H1 (cell line): ENCODE data around the gene PRF1. TPM values are rescaled to one million over a fixed set of nuclear protein-coding genes. Genes with fewer than 3 reads are reported as not detected.

Source experiments
- ATF3 ChIP-seq: IDR thresholded peaks from 2 replicates; pipeline ENCODE4 v1.6.1; 2011; ENCODE audit warnings: low read depth, mild to moderate bottlenecking, low read length; ENCODE audit not compliant: insufficient read depth
- POLR2AphosphoS5 ChIP-seq: IDR thresholded peaks from 2 replicates; pipeline ENCODE4 v1.6.1; 2011; ENCODE audit warnings: low read depth, low read length
- ZNF274 ChIP-seq: IDR thresholded peaks from 2 replicates; pipeline ENCODE4 v1.7.0; 2012; ENCODE audit warnings: low read length, borderline replicate concordance; ENCODE audit errors: extremely low read depth
- polyA plus RNA-seq, 7 experiments: library from polyadenylated mRNA; depleted of rRNA in 3 of 7; stranded (reverse) in 5 of 7; unstranded in 2 of 7; fragments of >200 nt in 5 of 7; fragments of 200-250 nt in 2 of 7; gene quantifications; 1 replicate in 5 of 7; 2 replicates in 1 of 7; 4 replicates in 1 of 7; pipeline versions ENCODE4 v1.2.1 to v1.2.3, GENCODE V29; 2011 to 2013; ENCODE audit warnings: missing spikeins in 2 of 7, mixed read lengths in 2 of 7
- total RNA-seq: library from RNA; stranded (reverse); fragmentation: NEBNext Ultra II Directional; extraction: Animal tissue kit (Norgen Biotek cat#: 25700); gene quantifications from 2 replicates; pipeline ENCODE4 v1.2.1, GENCODE V29; 2021

Gene PRF1
- total and polyA plus RNA-seq, 2 of the 8 experiments (the other 6 are each of a cell fraction or from before 2014, with no cell fraction given), result 0.15 TPM; not detected in 1

- TF ChIP-seq ZNF274 (no peak), ATF3 (no peak), POLR2AphosphoS5 (no peak)
Observed at GRCh38 chr10:70596860-70597809, 5.4 kb downstream of the PRF1 start (continued).
